CD4-positive, alpha-beta T cell treated with Interleukin-12 subunit alpha and Interleukin-12 subunit beta, for 1 hour (primary cell): ENCODE data around the gene STPG4.

Experiments used
- DNase-seq: peaks from one replicate; pipeline ENCODE4 v3.0.0-alpha.2; 2020

The STPG4 gene

GRCh38 chr2:47086054-47086471 lies 69.0 kb downstream of the STPG4 start:
- DNase-seq, result no peak

DNA sequence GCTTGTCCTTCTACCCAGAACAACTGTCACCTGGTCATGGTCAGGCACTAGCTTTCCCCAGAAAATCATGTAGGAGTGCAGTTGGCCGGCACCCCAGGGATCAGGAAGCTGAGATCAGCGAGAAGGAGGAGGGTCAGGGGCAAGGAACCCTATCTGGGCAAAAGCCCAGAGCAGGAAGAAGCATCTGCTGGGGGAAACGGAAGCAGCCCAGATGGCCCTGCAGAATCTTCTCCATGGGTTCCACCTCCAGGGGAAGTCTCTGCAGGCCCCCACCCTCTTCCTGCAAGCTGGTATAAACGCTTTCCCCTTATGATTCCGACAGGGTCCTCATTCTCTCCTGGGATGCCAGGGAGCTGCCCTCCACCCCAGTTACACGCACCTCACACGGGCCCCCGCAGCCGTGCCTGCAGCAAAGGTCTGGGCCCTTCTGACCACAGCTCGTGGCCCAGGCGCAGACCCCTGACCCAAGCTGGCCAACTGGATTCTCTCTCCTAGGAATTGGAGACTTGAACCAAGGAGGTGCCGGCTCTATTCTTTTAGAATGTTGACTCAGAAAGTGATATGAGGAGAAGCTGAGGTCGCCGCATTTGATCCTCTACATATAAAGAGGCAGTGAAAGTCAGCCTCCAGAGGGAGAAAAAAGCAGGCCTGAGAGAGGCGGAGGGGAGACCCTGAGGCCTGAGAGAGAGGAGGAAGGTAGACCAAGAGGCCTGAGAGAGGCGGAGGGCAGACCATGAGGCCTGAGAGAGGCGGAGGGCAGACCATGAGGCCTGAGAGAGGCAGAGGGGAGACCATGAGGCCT lies 71.0 kb downstream of the STPG4 start:
- no peak for DNase-seq

DNA sequence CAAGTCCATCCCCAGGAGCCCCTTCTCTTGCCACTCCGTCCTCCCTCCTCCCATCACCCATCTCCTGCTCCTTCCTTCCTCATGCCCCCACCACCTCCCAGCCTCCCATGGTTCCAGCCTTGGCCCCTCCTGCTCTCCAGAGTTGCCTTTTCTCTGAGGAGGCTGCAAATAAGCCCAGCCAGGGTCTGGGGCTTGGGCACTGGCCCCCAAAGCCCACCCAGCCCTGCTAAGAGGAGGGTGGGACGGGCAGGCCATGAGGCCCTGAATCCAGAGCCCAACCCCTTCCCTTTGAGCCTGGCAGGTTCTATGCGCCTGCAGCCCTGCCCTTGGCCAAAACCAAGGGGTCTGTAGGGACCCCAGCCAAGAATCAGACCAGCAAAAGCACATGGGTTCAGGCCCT lies 71.6 kb downstream of the STPG4 start:
- DNase-seq, result no peak

GRCh38 chr2:47083005-47083404 lies 72.1 kb downstream of the STPG4 start:
- no peak for DNase-seq

- DNase-seq, result no peak
Observed at GRCh38 chr2:47080888-47081301, 74.2 kb downstream of the STPG4 start.

GRCh38 chr2:47079515-47080412 lies 75.3 kb downstream of the STPG4 start:
- no peak for DNase-seq

DNA sequence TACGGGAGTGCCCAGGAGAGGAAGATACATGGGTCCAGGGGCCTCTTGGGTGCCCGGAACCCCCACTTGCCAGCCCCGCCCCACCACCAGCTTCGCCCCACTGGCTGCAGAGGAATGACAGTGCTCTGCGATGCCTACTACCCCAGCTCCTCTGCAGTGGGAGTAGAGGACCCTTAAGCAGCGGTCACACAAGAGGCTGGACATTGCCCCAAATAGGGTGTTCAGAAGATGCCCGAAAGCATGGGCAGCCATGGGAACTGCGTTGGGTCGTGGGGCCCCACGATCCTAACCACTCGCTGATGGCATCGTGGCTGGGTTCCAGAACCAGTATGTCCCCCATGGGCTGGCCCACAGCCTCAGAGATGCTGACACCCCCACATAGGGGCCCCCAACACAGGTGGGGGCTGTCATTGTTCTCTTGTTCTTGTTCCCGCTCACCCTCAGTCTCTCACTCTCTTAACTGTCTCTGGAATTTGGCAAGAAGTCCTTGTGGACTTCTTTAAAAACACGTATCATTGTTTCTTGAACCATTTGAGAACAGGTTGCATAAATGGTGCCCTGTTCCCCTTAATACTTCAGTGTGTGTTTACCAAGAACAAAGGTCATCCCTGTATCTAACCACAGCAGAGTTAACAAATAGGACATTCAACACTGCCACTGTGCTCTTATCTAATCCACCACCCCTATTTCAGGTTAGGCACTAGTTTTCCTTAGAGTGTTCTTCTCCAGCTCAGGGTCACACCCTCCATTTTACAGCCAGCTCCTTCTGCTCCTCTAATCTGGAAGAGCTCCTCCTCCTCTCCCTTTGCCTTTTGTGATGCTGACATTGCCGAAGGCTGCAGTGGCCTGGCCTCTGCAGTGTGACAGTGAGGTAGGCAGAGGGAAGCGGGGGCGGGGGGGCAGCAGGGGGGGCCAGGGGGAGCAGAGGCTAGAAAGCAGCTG lies 76.3 kb downstream of the STPG4 start:
- no peak for DNase-seq

DNA sequence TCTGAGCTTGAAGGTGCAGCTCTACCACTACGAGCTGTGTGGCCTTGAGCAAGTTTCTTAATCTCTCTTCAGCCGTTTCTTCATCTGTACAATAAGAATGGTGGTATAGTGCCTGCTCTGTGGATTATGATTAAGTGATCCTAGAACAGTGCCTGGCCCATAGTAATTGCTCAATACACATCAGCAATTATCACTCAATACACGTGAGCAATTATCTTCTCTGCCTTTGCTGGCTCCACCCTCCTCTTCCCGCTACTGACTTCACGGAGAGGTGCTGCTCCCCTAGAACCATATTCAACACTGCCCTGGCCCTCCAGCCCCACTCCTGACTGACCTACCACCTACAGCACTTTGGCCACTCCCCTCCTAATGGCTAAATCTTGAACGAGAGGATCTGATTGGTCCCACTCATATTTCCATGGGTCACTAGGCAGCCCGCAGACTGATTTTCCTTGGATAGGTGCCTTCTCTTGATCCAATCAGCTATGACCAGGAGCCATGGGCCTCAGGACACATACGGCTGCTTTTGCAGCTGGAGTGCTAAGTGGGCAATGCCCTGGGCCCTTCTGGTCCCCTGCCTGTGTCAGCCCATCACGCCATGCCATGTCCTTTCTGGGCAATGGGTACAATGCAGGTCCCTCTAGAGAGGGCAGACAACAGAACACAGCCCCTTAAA lies 77.5 kb downstream of the STPG4 start:
- no peak for DNase-seq

GRCh38 chr2:47076586-47077441 lies 78.3 kb downstream of the STPG4 start:
- DNase-seq, result no peak

DNA sequence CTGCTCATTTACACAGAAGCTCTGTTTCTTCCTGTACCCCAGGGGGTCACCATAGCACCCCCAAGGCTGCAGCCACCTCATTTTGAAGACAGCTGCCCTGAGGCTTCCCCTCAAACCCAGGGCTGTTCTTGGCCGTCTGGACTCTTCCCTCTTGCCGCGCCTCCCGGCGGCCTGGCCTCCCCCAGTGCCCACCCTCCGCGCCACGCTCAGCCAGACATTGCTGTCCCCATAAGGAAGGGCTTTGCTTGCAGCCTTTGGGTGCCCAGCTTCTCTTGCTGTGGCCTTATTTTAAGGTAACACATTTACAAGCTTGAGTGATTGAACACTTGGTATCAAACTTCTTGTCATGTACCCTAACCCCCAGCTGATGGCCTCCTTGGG lies 79.0 kb downstream of the STPG4 start:
- no peak for DNase-seq

DNA sequence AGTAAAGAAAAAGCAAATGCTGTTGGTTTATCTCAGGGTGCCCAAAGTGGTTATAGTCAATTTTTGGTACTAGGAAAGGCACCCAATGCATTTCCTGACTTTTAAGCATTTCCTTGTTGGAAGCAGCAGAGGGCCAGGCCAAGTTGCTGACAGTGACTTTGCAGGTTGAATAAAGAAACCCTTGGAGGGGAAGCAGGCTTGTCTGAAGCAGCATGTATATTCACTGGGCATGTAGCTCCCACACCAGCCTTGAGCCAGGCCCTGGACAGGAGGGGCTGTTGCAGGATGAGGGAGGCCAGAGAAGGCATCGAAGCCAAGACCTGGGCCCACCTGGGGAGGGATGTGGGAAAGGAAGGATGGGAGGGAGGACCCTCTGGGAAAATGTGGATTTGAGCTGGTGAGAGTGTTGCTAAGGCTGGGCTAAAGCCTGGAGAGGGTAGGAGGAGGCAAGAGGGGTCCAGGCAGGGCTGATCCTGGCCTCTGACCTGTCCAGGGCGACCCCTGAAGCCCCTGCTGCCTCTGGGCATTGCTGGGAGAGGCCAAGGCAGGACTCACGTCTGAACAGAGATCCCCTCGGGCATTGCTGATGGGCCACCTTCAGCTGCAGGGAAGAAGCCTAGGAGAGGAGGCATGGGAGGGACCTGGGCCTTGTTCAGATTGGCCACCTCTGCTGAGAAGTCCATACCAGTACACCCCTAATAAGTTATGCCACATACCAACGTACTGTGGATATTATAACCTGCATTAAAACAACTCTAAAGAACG lies 79.6 kb downstream of the STPG4 start:
- DNase-seq, result no peak

DNA sequence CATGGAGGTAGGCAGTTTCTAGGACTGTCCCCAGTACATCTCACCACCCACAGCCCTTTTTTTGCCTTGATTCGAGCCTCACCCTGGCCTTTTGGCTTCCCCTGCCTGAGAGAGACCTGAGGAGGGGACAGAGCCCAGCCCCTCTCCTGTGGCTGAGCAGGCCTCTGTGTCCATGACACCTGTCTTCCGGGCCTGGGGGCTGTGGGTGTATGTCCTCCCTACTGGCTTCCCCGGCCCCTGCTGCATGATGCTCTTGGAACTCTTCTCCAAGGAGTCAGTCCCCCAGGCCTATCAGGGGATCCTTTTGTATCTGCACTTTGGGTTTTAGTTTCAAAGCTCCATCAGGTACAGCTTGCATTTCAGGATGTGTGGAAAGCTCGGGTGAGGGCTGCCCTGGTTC lies 80.4 kb downstream of the STPG4 start:
- no peak for DNase-seq

DNA sequence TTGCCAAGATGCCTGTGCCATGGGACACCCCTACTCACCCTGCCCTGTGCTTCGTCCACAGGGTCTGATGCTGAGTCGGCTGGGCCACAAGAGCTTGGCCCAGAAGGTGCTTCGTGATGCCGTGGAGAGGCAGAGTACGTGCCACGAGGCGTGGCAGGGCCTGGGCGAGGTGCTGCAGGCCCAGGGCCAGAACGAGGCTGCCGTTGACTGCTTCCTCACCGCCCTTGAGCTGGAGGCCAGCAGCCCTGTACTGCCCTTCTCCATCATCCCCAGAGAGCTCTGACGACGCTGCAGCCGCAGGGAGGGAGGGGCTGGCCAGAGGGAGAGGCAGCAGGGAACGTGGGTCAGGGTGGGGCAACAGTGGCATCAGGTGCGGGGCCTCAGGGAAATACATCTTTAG lies 81.5 kb downstream of the STPG4 start:
- no peak for DNase-seq

DNA sequence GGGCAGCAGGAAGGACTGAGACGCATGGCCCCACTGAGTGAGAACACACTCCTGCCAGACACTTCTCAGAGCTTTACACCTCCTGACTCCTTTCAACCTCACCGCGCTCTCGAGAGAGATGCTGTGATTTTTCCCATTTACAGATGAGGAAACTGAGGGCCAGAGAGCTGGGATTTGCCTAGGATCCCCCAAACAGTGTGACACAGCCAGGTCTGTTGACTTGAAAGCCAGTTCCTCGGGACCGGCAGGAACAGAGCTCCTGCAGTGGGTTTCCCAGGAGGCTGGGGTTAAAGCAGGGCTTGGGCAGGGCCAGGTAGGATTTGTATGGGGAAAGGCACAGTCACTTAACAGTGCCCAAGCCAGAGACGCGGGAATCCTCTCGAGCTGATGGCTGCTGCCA lies 81.9 kb downstream of the STPG4 start:
- DNase-seq, result no peak

- DNase-seq, result peak; percentile 39
Observed at GRCh38 chr2:47072728-47073191, 82.3 kb downstream of the STPG4 start.

- peak; percentile 18 for DNase-seq
Observed at GRCh38 chr2:47072018-47072691, 83.0 kb downstream of the STPG4 start.

DNA sequence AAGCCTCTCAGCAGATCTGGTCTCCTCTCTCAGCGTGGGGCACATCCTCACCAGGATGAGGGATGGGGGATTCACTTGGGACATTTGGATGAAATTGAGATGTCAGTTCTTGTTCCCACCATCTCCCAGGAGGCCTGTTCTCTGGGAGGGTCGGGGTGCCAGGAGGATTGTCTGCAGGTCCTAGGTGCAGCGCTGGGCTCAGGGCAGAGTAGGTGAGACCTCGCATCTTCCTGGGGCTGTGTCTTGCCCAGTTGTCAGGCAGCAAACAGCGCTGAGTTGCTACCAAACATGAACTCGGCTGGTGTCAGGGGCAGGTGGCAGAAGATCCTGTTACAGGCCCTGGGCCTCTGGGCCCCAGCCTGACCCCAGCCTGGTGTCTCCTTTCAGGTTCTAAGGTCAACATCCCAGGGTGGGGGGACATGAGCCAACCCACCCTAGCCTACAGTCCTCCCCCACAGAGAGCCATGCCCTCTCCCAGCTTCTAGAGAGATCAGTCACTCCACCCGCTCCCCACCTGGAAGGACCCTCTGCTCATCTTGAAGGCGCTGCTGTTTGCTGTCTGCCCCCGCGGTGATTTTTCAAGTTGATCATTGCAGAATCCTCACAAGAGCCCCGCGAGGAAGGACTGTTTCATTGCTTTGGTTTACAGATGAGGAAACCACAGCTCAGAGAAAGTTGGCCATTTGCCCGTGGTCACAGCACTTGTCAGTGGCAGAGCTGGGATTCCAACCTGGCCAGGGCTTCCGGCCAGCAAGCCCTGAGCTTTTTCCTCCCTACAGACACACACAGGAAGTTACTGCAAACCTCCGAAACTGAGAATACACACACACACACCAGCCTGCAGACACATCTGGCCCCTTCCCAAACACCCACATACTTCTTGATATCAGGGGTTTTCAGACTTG lies 83.9 kb downstream of the STPG4 start:
- DNase-seq, result peak; percentile 54

DNA sequence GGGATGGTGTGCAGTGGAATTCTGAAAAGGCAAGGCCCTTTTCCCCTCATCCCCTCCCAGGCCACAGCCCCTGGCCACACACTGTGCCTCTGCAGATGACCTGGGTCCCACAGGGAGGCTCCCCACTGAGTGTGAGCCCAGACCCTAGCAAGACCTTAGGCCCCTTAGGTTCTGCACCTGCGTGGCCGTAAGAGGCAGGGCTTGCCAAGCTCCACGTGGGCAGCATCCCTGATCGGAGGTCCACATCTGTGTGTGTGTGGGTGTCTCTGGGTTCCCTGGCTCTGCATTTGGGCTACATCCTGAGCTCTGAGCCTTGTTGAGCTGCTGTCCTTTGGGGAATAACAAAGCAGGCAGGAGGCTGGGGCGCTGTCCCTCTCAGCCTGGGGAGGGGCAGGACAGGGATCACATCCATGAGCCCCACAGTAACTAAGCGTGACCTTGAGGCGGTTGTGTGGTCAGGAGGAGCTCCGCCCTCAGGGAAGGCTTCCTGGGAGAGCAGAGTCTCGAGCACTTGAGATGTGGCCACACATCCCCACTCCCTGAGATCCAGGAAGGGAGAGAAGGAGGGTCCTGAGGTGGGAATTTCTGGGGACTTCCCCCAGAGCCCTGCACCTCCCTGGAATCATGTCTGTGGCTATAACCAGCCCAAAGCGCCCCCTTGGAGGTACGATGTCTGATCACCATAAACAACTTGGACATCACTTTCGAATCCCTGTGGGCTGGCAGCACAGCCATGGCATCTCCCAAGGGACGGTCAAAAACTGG lies 84.8 kb downstream of the STPG4 start:
- no peak for DNase-seq
